H1 (cell line): Measurements from ENCODE around the gene RELCH. TPM values are rescaled to one million over a fixed set of nuclear protein-coding genes. Genes with fewer than 3 reads are reported as not detected.

ENCODE experiments used
- CTCF ChIA-PET: fragments of 300-600 bp; sonication (Branson Sonifier 250); formaldehyde crosslinking; loops from one replicate; lab custom pipeline; 2021; ENCODE audit not compliant: partially characterized antibody; lab: Charles Lee
- POLR2A ChIA-PET: fragments of 300-600 bp; sonication (Branson Sonifier 250); formaldehyde crosslinking; loops from one replicate; lab custom pipeline; 2021; ENCODE audit warnings: inconsistent platforms; ENCODE audit not compliant: partially characterized antibody; lab: Charles Lee
- DNase-seq, 2 experiments: peaks; one replicate each; pipeline versions ENCODE4 v3.0.0 to v3.0.0-alpha.2; 2010 to 2022; ENCODE audit warnings: low spot score in 2 of 2, low read depth in 1 of 2, mixed read lengths in 1 of 2
- FAIRE-seq: peaks from 2 replicates; lab custom pipeline; 2011; peaks lifted over from hg19 to GRCh38; lab: Jason Lieb, UNC
- H2AFZ ChIP-seq: 2 replicates; pipeline ENCODE4 v1.8.1; 2012; ENCODE audit warnings: low read length, inconsistent platforms
- H2AK5ac ChIP-seq: 2 replicates; pipeline ENCODE4 v1.6.1; 2013; ENCODE audit warnings: low read depth, low read length
- H2BK120ac ChIP-seq: replicated peaks from 2 replicates; pipeline ENCODE3; 2013; ENCODE audit warnings: low read depth, low read length, inconsistent platforms
- H2BK12ac ChIP-seq: 2 replicates; pipeline ENCODE4 v1.6.1; 2013; ENCODE audit warnings: low read depth, low read length
- H2BK15ac ChIP-seq: 2 replicates; pipeline ENCODE4 v1.6.1; 2013; ENCODE audit warnings: low read length
- H2BK20ac ChIP-seq: 2 replicates; pipeline ENCODE4 v1.6.1; 2013; ENCODE audit warnings: low read length
- H2BK5ac ChIP-seq: 2 replicates; pipeline ENCODE4 v1.6.1; 2013; ENCODE audit warnings: low read depth, low read length
- H3K14ac ChIP-seq: 2 replicates; pipeline ENCODE4 v1.6.1; 2013; ENCODE audit warnings: inconsistent platforms; ENCODE audit not compliant: insufficient read length
- H3K18ac ChIP-seq: 2 replicates; pipeline ENCODE4 v1.6.1; 2013; ENCODE audit warnings: low read length; ENCODE audit errors: extremely low read depth
- H3K23ac ChIP-seq: 2 replicates; pipeline ENCODE4 v1.6.1; 2013; ENCODE audit warnings: inconsistent platforms; ENCODE audit not compliant: insufficient read length
- H3K23me2 ChIP-seq: 2 replicates; pipeline ENCODE4 v1.6.1; 2013; ENCODE audit warnings: low read depth, low read length
- H3K27ac ChIP-seq: 2 replicates; pipeline ENCODE4 v1.6.1; 2011; ENCODE audit warnings: low read depth, low read length, inconsistent platforms
- H3K27me3 ChIP-seq, 4 experiments: replicated peaks in 1 of 4; 1 replicate in 1 of 4; 2 replicates in 3 of 4; pipeline versions ENCODE4 v1.6.1 to v1.8.1; 2011 to 2013; ENCODE audit warnings: low read length in 3 of 4, mild to moderate bottlenecking in 3 of 4, inconsistent platforms in 2 of 4, mixed read lengths in 2 of 4, moderate library complexity in 1 of 4; ENCODE audit not compliant: control insufficient read depth in 3 of 4, insufficient read depth in 3 of 4; ENCODE audit errors: extremely low read depth in 1 of 4
- H3K36me3 ChIP-seq, 4 experiments: 2 replicates each; pipeline versions ENCODE4 v1.6.1 to v1.8.1; 2011 to 2013; ENCODE audit warnings: mild to moderate bottlenecking in 4 of 4, low read length in 3 of 4, moderate library complexity in 2 of 4, control low read depth in 1 of 4, inconsistent platforms in 1 of 4; ENCODE audit not compliant: insufficient read depth in 4 of 4, control insufficient read depth in 2 of 4
- H3K4ac ChIP-seq: replicated peaks from 2 replicates; pipeline ENCODE3; 2013; ENCODE audit warnings: low read length, low read depth, mixed read lengths, inconsistent platforms; ENCODE audit not compliant: insufficient read length
- H3K4me1 ChIP-seq, 4 experiments: replicated peaks in 1 of 4; 1 replicate in 1 of 4; 2 replicates in 3 of 4; pipeline versions ENCODE4 v1.6.1 to v1.8.1; 2011 to 2013; ENCODE audit warnings: low read length in 3 of 4, inconsistent platforms in 2 of 4, mixed read lengths in 1 of 4; ENCODE audit not compliant: insufficient read depth in 4 of 4, control insufficient read depth in 3 of 4
- H3K4me2 ChIP-seq, 2 experiments: 2 replicates each; pipeline versions ENCODE4 v1.6.1 to v1.8.1; 2011 to 2013; ENCODE audit warnings: low read depth in 2 of 2, low read length in 2 of 2, control low read depth in 1 of 2, inconsistent platforms in 1 of 2, mild to moderate bottlenecking in 1 of 2; ENCODE audit not compliant: insufficient read depth in 1 of 2
- H3K4me3 ChIP-seq, 4 experiments: fragments of 200-600, 300-600 bp in 1 of 4; sonication (generic), shearing (Covaris generic), sonication (Bioruptor Twin) in 1 of 4; 2 replicates each; pipeline versions ENCODE4 v1.5.1 to v1.8.1; 2011 to 2016; ENCODE audit warnings: low read length in 4 of 4, low read depth in 3 of 4, control low read depth in 2 of 4, inconsistent platforms in 2 of 4, mild to moderate bottlenecking in 2 of 4, mixed read lengths in 1 of 4, moderate library complexity in 1 of 4; ENCODE audit not compliant: insufficient read depth in 2 of 4; ENCODE audit errors: extremely low read depth in 1 of 4
- H3K56ac ChIP-seq: replicated peaks from 2 replicates; pipeline ENCODE3; 2013; ENCODE audit warnings: low read depth, mild to moderate bottlenecking, mixed read lengths, low read length, inconsistent platforms; ENCODE audit not compliant: insufficient read length
- H3K79me1 ChIP-seq: 2 replicates; pipeline ENCODE4 v1.6.1; 2013; ENCODE audit warnings: low read depth, low read length, control low read depth
- H3K79me2 ChIP-seq, 2 experiments: 2 replicates each; pipeline versions ENCODE4 v1.6.1 to v1.8.1; 2012 to 2013; ENCODE audit warnings: low read length in 2 of 2, mild to moderate bottlenecking in 2 of 2, inconsistent platforms in 1 of 2; ENCODE audit not compliant: insufficient read depth in 2 of 2, control insufficient read depth in 1 of 2
- H3K9ac ChIP-seq, 4 experiments: replicated peaks in 1 of 4; 1 replicate in 1 of 4; 2 replicates in 3 of 4; pipeline versions ENCODE4 v1.6.1 to v1.8.1; 2011 to 2013; ENCODE audit warnings: low read depth in 3 of 4, low read length in 3 of 4, control low read depth in 2 of 4, mild to moderate bottlenecking in 2 of 4, moderate library complexity in 2 of 4, inconsistent platforms in 1 of 4; ENCODE audit errors: extremely low read depth in 1 of 4
- H3K9me3 ChIP-seq, 2 experiments: 2 replicates each; pipeline versions ENCODE4 v1.6.1 to v1.8.1; 2012 to 2013; ENCODE audit warnings: mild to moderate bottlenecking in 2 of 2, moderate library complexity in 2 of 2, control low read depth in 1 of 2, inconsistent platforms in 1 of 2, low read depth in 1 of 2, low read length in 1 of 2, mixed read lengths in 1 of 2; ENCODE audit not compliant: insufficient read depth in 2 of 2
- H4K20me1 ChIP-seq, 2 experiments: replicated peaks in 1 of 2; 2 replicates each; pipeline versions ENCODE3 to v1.8.1; 2011 to 2013; ENCODE audit warnings: inconsistent platforms in 2 of 2, low read length in 2 of 2, mild to moderate bottlenecking in 1 of 2; ENCODE audit not compliant: insufficient read depth in 2 of 2, control insufficient read depth in 1 of 2
- H4K5ac ChIP-seq: 2 replicates; pipeline ENCODE4 v1.6.1; 2013; ENCODE audit warnings: low read length, low read depth, mixed read lengths, inconsistent platforms; ENCODE audit not compliant: insufficient read length
- H4K8ac ChIP-seq: 2 replicates; pipeline ENCODE4 v1.8.0; 2013; ENCODE audit warnings: mild to moderate bottlenecking, moderate library complexity, low read length, inconsistent platforms; ENCODE audit not compliant: insufficient read depth; ENCODE audit errors: extremely low read depth
- H4K91ac ChIP-seq: replicated peaks from 2 replicates; pipeline ENCODE3; 2013; ENCODE audit warnings: low read length, mixed read lengths, inconsistent platforms; ENCODE audit not compliant: insufficient read length
- EZH2 ChIP-seq: fragments of 200-600 bp; sonication (generic); IDR thresholded peaks from 2 replicates; pipeline ENCODE4 v1.7.1; 2012; ENCODE audit warnings: low read depth, mild to moderate bottlenecking, moderate library complexity, low read length, inconsistent platforms; ENCODE audit not compliant: severe bottlenecking
- NRF1 ChIP-seq: IDR thresholded peaks from 2 replicates; pipeline ENCODE4 v1.6.1; 2011; ENCODE audit warnings: mild to moderate bottlenecking, low read depth, low read length, improper control_type of control experiment
- POLR2A ChIP-seq, 2 experiments: IDR thresholded peaks; 1 replicate in 1 of 2; 2 replicates in 1 of 2; pipeline ENCODE4 v1.6.1; 2011; ENCODE audit warnings: low read depth in 2 of 2, low read length in 2 of 2, mild to moderate bottlenecking in 2 of 2; ENCODE audit errors: control extremely low read depth in 1 of 2
- SRF ChIP-seq: IDR thresholded peaks from 2 replicates; pipeline ENCODE4 v1.6.1; 2011; ENCODE audit warnings: mild to moderate bottlenecking, low read depth, low read length, moderate library complexity
- SUZ12 ChIP-seq: fragments of 200-600 bp; sonication (generic); IDR thresholded peaks from 2 replicates; pipeline ENCODE4 v1.6.1; 2012; ENCODE audit warnings: mild to moderate bottlenecking, inconsistent platforms, low read length, moderate library complexity, mixed read lengths
- TAF7 ChIP-seq: optimal IDR thresholded peaks from 2 replicates; pipeline ENCODE3; 2011; ENCODE audit warnings: low read depth, mild to moderate bottlenecking, inconsistent platforms, low read length, moderate library complexity, borderline replicate concordance
- TCF12 ChIP-seq: IDR thresholded peaks from 2 replicates; pipeline ENCODE4 v1.6.1; 2011; ENCODE audit warnings: low read depth, mild to moderate bottlenecking, low read length
- TEAD4 ChIP-seq: IDR thresholded peaks from 2 replicates; pipeline ENCODE4 v1.6.1; 2012; ENCODE audit warnings: low read depth, low read length, inconsistent platforms, mixed read lengths
- YY1 ChIP-seq: IDR thresholded peaks from 2 replicates; pipeline ENCODE4 v1.6.1; 2011; ENCODE audit warnings: low read depth, mild to moderate bottlenecking, low read length
- WGBS, 2 experiments: shearing (Covaris generic) in 1 of 2; methylation state at CpG; one replicate each; pipeline versions ENCODE4 v1.1.6 to v1.1.7; 2013 to 2015; ENCODE audit warnings: low lambda C conversion rate in 2 of 2, mixed read lengths in 2 of 2, inconsistent platforms in 1 of 2, low coverage in 1 of 2, missing lambda C conversion rate in 1 of 2; ENCODE audit not compliant: insufficient replicate concordance in 2 of 2, insufficient coverage in 1 of 2, insufficient read length in 1 of 2; ENCODE audit errors: extremely low coverage in 1 of 2, missing lambda C conversion rate in 1 of 2; 5-methylcytosine and 5-hydroxymethylcytosine counted together
- polyA plus RNA-seq, 7 experiments: library from polyadenylated mRNA; depleted of rRNA in 3 of 7; stranded (reverse) in 5 of 7; unstranded in 2 of 7; fragments of >200 nt in 5 of 7; fragments of 200-250 nt in 2 of 7; gene quantifications; 1 replicate in 5 of 7; 2 replicates in 1 of 7; 4 replicates in 1 of 7; pipeline versions ENCODE4 v1.2.1 to v1.2.3, GENCODE V29; 2011 to 2013; ENCODE audit warnings: missing spikeins in 2 of 7, mixed read lengths in 2 of 7
- total RNA-seq: library from RNA; stranded (reverse); fragmentation: NEBNext Ultra II Directional; extraction: Animal tissue kit (Norgen Biotek cat#: 25700); gene quantifications from 2 replicates; pipeline ENCODE4 v1.2.1, GENCODE V29; 2021
- TF ChIP-seq, protein P1 (sequence below): IDR thresholded peaks from 2 replicates; pipeline ENCODE4 v1.6.1; 2011; ENCODE audit warnings: low read length, improper control_type of control experiment
- TF ChIP-seq, protein P2 (sequence below): IDR thresholded peaks from 2 replicates; pipeline ENCODE4 v1.6.1; 2012; ENCODE audit warnings: inconsistent platforms

The RELCH gene
- total and polyA plus RNA-seq, 2 of the 8 experiments (the other 6 are each of a cell fraction or from before 2014, with no cell fraction given): 7.3 to 26.9 TPM

DNA sequence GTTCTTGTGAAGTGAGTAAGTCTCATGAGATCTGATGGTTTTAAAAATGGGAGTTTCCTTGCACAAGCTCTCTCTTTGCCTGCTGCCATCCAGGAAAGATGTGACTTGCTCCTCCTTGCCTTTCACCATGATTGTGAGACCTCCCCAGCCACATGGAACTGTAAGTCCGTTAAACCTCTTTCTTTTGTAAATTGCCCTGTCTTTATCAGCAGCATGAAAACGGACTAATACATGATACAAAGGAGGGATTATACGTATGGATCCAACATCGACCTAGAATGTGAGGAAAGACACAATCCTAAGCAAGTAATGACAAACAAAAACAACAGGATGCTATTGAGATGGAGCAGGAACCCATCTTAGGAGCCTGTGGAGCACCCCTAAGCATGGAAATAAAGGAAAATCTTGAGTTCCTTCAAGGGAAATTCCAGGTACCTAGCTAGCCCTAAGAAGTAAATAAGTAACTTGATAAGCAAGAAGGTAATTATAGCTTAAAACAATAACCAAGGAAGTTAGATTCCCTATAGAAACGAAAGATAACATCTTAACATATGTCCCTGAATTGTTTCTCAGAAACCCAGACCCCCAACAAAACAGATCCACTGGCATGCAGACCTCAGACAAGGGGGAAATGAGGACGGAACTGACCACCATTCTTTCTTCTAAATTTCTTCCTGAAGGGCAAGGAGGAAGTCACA, 136.6 kb downstream of the RELCH start:
- H4K8ac ChIP-seq: no peak overlapping the region
- ChIA-PET POLR2A (interaction anchor here (0.7 to 1.7 kb wide), 3 partner anchors 8 to 416 kb away, joined by 3 to 5 read pairs (median 3); no protein-coding TSS in a partner anchor), CTCF (interaction anchor here (0.8 to 4.1 kb wide), 12 partner anchors 8 to 248 kb away, joined by 3 to 16 read pairs (median 4); no protein-coding TSS in a partner anchor)
- H3K9ac ChIP-seq: no peak overlapping the region
- DNase-seq (no peak), FAIRE-seq (peak; percentile 93)
- no peak overlapping the region for H2BK120ac ChIP-seq
- 5% methylated on average over 6 of the region's 6 CpGs; no CpG with 5 or more reads in 1 of the 2 experiments for WGBS, 2 experiments
- H3K4ac ChIP-seq: no peak overlapping the region
- no peak overlapping the region; the same call in 1 of the 2 replicates for H2BK20ac ChIP-seq
- H3K23ac ChIP-seq: no peak overlapping the region
- H3K27ac ChIP-seq: no peak overlapping the region
- peak overlapping the region in 3 of 4 experiments; percentile 3 to 69 (median 60); a peak in 3 of 8 replicates for H3K4me3 ChIP-seq
- H3K14ac ChIP-seq: no peak overlapping the region
- no peaks in the 10 kb centered on the region for H4K20me1 ChIP-seq
- H3K36me3 ChIP-seq: no peaks in the 10 kb centered on the region
- H4K5ac ChIP-seq: no peak overlapping the region
- H3K9me3 ChIP-seq: no peaks in the 10 kb centered on the region
- peak overlapping the region; percentile 82 to 86 for H3K4me2 ChIP-seq
- H3K27me3 ChIP-seq: peaks cover 3 to 25% (median 14%) of the 10 kb centered on the region in 4 experiments
- H2BK5ac ChIP-seq: no peak overlapping the region; the same call in 1 of the 2 replicates
- no peak overlapping the region for H3K18ac ChIP-seq
- peaks cover 19% of the 10 kb centered on the region for H3K23me2 ChIP-seq
- H3K56ac ChIP-seq: no peak overlapping the region
- no peak overlapping the region for H2AFZ ChIP-seq
- H2BK15ac ChIP-seq: no peak overlapping the region
- no peak overlapping the region for H4K91ac ChIP-seq
- H2AK5ac ChIP-seq: no peak overlapping the region
- no peak overlapping the region for H2BK12ac ChIP-seq
- peaks cover 0 to 26% of the 10 kb centered on the region in 2 experiments; a peak in 2 of 4 replicates for H3K79me2 ChIP-seq
- H3K79me1 ChIP-seq: no peaks in the 10 kb centered on the region
- H3K4me1 ChIP-seq: peaks cover 7 to 22% (median 12%) of the 10 kb centered on the region in 4 experiments; a peak in 5 of 7 replicates
- TF ChIP-seq SUZ12 (no peak), NRF1 (no peak), POLR2A (IDR thresholded peaks at IDR 0.05; ENCODE audit: control extremely low read depth in 1 of 2, low read depth in 2 of 2, low read length in 2 of 2) (peak in 1 of 2 experiments; percentile 61; a peak in 2 of 3 replicates), TEAD4 (peak; percentile 51; the same call in 1 of the 2 replicates), EZH2 (no peak), TAF7 (no peak), YY1 (no peak; the same call in 1 of the 2 replicates), TCF12 (peak; percentile 12; the same call in 1 of the 2 replicates), SRF (no peak)
- TF ChIP-seq, protein P1, sequence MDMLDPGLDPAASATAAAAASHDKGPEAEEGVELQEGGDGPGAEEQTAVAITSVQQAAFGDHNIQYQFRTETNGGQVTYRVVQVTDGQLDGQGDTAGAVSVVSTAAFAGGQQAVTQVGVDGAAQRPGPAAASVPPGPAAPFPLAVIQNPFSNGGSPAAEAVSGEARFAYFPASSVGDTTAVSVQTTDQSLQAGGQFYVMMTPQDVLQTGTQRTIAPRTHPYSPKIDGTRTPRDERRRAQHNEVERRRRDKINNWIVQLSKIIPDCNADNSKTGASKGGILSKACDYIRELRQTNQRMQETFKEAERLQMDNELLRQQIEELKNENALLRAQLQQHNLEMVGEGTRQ: no peak
- TF ChIP-seq, protein P2, sequence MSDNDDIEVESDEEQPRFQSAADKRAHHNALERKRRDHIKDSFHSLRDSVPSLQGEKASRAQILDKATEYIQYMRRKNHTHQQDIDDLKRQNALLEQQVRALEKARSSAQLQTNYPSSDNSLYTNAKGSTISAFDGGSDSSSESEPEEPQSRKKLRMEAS: peak; percentile 46; the same call in 1 of the 2 replicates
